Stimulated activated CD4-positive, alpha-beta T cell treated with anti-CD3 and anti-CD28 coated beads, Interleukin-12 subunit alpha, Interleukin-12 subunit beta, amount 100 ng/mL, for 24 hours (primary cell): ENCODE results near the gene ENPP1.
A peak's percentile ranks its signal among the peaks of the same experiment; 100 is the strongest.
"Not testable (repeated sequence)": the region's sequence is repeated elsewhere in the genome, so short reads cannot be mapped to it uniquely, and the experiment has no call there.

Source experiments
- DNase-seq, 2 experiments: peaks; one replicate each; pipeline ENCODE4 v3.0.0-alpha.2; 2020; ENCODE audit warnings: low read depth in 2 of 2

Gene ENPP1

DNA sequence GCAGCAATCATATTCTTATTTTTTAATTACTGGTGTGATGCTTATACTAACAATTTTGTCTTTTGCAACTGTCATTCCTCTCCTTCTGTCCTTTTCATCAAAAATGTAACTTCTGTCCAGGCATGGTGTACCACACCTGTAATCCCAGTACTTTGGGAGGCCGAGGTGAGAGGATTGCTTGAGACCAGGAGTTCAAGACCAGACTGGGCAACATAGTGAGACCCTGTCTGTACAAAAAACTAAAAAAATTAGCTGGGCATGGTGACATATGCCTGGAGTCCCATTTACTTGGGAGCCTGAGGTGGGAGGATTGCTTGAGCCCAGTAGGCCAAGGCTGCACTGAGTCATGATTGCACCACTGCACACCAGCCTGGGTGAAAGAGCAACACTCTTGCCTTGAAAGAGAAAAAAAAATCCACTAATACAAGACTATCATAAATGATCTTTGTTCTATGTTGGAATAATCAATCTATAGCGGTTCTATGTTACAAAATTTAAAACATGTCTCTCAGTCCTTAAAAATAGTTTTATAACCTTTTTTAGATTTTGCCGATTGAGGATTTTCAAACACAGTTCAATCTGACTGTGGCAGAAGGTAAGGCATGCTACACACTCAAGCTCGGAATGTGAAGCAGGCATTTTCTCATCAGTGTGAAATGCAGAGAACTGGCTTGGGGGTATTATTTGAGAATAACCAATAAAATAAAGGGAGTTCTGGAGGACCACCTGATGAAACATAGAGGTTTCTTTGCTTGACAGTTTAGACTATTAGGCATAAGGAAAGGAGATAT, 70.4 kb downstream of the ENPP1 start:
- DNase-seq: no peak

DNA sequence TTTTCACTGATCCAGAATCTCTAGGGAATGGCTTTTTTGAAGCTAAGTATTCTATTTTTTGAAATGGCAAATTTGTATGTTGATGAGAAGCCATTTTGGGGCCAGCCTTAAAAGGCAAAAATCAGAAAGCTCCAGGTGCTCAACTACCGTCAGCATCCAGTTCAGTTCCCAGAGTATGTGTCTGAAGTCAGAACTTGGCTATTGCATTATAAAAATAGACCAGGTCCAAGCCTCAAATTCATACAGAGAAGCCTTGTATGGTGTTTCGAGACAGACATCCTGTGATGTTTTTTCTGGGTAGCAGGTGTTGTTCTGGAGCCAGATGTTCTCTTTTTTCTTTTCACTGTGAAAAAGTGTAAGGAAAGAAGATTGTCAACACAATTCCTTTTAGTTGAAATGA, 75.2 kb downstream of the ENPP1 start:
- no peak for DNase-seq

DNA sequence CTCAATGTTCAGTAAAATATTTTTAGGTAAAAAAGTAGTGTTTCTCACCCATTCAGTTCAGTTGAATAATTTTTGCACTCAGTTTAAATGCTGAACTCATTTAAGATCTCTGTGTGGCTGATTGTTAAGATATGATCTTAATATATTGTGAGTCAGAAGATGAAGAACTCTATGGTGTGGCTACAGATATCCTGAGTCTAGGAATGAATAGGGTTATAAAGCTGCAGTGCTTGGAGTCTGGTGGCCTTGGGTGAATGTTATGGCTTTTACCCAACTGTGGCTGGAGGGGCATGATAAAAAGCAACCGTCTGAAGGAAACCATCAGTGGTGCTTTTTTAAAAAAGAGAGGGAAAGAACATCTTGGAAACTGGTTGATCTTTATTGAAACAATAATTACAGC, 77.4 kb downstream of the ENPP1 start:
- no peak for DNase-seq

DNA sequence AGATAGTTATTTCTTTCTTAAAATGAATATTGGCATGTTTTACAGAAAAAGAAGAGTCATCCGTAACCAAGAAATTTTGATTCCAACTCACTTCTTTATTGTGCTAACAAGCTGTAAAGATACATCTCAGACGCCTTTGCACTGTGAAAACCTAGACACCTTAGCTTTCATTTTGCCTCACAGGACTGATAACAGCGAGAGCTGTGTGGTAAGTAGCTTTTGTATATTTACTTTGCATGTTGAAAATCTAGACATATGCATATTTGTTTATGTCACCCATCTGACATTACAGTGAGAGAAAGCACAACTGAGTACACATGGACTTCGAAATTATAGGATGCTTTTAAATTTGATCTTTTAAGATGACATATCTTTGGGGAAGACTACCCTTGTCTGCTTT, 78.7 kb downstream of the ENPP1 start:
- DNase-seq: no peak

DNA sequence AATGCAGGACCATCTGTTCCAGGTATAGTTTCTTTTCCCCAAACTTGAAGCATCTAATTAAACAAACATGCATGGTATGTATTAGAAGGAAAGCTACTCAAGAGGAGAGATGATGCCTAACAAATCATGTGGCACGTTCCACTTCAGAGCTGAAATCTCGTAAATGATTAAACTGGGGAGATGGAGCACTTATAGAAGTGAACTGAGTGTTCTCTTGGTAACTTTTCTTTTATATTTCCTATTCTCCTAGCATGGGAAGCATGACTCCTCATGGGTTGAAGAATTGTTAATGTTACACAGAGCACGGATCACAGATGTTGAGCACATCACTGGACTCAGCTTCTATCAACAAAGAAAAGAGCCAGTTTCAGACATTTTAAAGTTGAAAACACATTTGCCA, 82.3 kb downstream of the ENPP1 start:
- DNase-seq: no peak

DNA sequence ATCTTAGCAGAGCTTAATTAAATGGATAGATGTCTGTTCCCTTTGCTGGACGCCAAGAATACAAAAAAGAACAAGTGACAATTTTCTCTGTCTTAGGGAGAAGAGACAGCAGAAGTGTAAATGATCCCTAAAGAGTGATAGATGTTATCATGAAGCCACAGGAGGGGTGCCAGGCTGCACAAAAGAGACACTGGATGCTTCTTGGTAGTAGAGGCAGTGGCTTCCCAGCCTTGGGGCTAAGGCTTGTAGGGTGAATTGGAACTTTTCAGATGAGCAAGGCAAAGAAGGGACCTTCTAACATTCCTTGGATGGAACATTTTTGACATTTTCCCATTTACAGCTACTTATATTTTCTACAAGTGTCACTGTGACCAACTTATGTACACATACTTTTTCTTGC, 85.4 kb downstream of the ENPP1 start:
- DNase-seq: no peak

DNA sequence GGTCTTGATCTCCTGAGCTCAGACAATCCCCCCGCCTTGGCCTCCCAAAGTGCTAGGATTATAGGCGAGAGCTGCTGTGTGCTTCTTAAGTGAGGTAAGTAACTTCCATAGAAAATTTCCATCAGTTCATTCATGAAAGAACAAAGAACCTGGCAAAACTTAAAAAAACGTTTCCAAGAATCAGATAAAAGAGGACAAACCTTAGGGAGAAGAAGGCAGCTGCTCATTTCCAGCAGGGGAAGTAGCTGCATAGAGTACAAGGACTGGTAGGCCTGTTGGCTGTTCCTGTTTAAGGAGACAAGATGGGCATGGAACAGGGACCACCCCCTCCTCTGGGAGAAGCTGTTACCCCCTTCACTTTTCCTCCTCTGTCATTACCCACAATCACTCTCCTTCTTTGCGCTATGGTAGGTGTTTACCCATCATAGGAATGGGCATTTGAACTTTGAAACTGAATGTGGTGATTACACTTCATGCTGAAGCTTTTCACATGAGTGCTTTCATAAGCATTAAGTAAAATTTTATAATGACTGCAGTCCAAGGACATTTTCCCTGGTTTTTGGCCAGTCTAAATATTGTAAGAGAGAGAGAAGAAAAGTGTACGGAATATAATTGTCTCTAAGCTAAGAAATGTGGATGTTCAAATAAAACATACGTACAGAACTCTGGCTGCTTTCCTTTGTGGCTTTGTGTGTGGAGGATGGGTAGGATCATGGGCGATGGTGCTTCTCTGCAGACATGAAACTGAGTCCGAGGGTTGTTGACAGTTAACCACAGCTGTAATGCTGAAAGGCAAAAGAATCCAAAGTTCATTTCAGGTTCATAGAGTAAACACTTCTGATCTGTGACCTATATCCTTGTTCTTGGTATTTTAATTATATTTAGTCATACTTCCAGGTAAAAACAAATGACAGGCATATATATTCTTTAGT, 86.9 kb downstream of the ENPP1 start:
- no peak for DNase-seq

DNA sequence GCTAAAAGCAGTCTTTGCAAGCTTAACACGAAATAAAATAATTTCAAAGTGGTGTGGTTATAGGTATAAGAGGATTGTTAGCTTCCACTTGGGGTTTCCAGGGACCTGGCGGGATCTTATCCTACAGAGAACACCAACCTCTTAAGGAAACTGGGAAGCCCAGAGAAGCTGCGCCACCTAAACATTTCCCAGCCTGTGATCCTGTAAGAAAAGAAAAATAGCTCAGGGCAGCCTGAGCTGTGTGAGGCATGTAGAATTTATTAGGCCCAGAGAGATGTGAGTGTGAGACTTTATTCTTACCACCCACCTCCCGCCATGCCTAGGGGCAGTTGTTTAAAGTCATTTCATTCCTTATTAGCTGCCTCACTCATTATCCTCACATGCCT, 89.2 kb downstream of the ENPP1 start:
- DNase-seq: no peak

DNA sequence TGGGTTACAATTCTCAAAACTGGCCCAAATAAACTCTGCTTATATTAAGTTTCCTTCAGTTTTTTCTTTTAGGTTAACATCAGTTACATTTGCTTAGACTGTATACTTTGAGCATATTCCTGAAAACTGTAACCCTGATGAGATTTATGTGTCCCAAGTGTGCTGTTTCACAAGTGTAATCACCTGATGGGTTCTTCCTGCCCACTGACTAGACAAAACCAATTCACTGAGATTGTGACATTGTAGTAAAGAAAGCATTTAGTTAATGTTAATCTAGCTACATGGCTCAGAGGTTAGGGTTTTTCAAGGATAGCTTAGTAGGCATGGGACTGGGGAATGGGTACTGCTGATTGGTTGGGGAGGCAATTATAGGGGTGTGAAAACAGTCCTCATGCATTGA, 89.8 kb downstream of the ENPP1 start:
- no peak for DNase-seq

DNA sequence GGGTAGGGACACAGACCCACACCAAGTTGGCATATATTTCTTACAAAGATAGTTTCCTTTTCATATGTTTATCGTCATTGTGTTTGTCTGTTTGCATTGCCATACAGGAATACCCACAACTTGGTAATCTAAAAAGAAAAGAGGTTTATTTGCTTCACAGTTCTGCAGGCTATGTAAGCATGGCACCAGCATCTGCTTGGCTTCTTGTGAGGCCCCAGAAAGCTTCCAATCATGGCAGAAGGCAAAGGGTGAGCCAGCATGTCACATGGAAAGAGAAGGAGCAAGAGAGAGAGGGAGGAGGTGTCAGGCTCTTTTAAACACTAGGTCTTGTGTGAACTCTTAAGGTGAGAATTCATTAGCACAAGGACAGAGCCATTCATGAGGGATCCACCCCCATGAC, 90.9 kb downstream of the ENPP1 start:
- no peak for DNase-seq

DNA sequence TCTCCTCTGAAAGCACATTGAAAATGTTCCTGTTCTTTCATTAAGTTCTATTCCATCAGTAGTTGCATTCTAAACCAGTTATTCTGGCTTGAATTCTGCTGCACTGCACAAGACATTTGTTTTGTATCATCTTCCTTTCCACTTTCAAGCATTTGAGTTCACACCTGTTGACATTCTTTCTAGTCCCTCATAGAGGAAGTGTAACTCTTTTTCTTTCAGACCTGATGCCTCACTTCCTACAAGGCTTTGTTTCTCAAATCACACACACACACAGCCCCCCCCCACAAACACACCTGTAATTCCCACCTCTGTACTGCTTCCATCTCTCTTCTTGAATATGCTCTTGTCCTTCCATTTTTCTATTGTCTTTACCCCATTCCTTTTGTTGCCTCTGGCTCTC, 92.4 kb downstream of the ENPP1 start:
- DNase-seq: no peak

DNA sequence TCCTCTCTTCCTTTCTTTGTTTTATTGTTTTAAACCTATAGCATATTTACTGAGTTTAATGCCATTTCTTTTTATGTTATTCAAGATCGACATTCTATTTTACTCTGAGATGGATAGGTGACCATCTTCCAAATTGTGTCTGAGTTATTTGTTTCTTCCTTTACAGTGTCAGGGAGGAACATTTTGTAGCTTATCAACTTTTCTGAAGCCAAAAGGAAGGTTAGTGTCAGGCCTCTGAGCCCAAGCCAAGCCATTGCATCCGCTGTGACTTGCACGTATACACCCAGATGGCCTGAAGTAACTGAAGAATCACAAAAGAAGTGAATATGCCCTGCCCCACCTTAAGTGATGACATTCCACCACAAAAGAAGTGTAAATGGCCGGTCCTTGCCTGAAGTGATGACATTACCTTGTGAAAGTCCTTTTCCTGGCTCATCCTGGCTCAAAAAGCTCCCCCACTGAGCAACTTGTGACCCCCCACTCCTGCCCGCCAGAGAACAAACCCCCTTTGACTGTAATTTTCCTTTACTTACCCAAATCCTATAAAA, 93.6 kb downstream of the ENPP1 start:
- not testable (repeated sequence) for DNase-seq

DNA sequence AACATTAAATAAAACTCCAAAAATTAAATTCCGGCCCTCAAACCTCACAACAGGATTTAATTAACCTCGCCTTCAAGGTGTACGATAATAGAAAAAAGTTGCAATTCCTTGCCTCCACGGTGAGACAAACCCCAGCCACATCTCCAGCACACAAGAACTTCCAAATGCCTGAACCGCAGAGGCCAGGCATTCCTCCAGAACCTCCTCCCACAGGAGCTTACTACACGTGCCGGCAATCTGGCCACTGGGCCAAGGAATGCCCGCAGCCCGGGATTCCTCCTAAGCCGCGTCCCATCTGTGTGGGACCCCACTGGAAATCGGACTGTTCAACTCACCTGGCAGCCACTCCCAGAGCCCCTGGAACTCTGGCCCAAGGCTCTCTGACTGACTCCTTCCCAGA, 95.9 kb downstream of the ENPP1 start:
- not testable (repeated sequence) for DNase-seq

DNA sequence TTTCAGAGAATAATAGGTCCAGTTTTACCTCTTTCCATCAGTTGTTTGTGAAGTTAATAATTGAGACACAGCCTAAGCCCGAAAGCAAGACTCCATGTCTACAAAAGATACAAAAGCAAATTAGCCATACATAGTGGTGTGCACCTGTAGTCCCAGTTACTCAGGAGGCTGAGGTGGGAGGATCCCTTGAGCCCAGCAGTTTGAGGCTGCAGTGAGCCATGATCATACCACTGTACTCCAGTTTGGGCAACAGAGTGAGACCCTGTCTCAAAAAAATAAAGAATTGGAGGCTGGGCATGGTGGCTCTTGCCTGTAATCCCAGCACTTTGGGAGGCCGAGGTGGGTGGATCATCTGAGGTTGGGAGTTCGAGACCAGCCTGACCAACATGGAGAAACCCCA, 101.0 kb downstream of the ENPP1 start:
- DNase-seq: not testable (repeated sequence)

DNA sequence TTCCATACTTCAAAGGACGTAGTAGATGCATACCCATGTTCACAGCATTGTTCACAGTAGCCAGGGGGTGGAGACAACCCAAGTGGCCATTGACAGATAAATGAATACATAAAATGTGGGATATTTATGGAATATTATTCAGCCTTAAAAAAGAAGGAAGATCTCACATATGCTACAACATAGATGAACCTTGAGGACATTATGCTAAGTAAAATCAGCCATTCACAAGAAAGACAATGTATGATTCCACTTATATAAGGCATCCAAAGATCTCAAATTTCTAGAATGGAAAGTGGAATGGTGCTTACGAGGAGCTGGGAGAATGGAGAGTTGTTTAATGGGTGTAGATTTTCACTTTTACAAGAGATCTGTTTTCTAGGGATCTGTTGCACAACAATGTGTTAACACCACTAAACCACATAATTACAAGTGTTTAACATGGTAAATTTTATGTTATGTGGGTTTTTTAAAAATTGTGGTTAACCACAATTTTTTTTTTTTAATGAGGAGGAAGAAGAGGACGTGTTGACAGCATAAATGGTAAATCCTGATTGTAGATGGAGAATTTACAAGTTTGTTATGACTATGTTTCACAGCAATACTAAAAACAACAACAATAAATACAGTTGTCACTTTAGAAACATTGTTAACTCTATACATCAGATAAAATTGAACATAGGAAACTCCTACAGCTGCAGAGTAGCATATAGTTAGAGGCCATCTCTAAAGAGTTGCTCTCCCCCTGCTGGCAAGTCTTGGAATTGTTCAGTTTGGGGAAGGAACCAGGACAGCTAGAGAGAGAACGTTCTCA, 101.8 kb downstream of the ENPP1 start:
- DNase-seq: peak; percentile 40 to 77

DNA sequence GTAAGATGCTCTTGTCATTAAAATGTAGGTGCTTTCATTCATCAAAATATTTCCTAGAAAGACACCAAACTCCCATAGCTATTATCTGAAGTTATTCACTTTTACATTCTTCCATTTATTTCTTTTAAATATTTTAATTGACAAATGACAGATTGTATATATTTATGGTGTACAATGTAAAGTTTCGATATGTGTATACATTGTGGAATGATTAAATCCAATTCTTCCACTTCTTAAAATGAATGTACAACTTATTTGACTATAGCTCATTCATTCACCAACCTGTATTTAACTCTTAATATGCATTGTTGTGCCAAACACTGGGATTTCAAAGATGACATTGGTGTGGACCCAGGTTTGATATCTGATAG, 102.4 kb downstream of the ENPP1 start:
- DNase-seq: no peak

DNA sequence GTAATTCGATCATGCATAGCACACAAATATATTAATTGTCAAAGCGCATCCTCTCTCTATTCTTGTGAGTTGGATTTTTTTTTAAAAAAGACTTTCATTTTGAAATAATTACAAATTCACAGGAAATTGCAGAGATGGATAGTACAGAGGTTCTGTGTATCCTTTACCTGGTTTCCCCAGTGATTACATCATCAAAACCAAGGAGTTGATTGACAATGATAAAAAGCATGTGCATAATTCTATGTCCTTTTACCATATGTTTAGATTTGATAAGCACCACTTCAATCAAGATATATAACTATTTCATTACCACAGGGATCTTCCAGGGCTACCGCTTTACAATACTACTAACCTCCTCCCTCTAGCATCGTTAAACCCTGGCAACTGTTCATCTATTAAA, 103.1 kb downstream of the ENPP1 start:
- no peak for DNase-seq

DNA sequence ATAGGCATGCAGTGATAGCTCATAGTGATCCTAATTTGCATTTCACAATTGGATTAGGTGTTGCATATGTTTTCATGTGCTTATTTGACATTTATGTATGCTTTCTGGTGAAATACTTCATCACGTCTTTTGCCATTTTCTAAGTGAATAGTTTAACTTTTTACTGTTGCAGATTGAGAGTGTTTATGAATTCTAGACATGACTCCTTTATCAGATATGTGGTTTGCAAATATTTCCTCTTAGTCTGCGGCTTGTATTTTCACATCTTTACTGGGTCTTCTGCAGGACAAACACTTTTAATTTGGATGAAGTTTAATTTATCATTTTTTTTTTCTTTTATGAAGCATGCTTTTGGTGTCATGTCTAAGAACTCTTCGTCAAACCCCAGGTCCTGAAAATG, 104.1 kb downstream of the ENPP1 start:
- DNase-seq: no peak

DNA sequence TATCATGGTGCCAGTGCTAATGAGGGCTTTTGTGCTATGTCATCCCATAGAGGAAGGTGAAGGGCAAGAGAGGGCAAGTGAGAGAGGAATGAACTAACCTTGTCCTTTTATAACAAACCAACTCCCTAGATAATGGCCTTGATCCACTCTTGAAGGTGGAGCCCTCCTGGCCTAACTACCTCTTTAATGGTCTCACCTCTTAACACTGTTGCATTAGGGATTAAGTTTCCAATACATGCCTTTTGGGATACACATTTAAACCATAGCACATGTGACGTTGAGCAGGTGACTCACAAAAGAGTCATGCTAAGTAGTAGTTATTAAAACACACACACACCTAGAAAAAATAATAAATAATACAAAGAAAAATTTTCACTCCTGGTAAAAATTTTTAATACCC, 106.4 kb downstream of the ENPP1 start:
- DNase-seq: no peak

DNA sequence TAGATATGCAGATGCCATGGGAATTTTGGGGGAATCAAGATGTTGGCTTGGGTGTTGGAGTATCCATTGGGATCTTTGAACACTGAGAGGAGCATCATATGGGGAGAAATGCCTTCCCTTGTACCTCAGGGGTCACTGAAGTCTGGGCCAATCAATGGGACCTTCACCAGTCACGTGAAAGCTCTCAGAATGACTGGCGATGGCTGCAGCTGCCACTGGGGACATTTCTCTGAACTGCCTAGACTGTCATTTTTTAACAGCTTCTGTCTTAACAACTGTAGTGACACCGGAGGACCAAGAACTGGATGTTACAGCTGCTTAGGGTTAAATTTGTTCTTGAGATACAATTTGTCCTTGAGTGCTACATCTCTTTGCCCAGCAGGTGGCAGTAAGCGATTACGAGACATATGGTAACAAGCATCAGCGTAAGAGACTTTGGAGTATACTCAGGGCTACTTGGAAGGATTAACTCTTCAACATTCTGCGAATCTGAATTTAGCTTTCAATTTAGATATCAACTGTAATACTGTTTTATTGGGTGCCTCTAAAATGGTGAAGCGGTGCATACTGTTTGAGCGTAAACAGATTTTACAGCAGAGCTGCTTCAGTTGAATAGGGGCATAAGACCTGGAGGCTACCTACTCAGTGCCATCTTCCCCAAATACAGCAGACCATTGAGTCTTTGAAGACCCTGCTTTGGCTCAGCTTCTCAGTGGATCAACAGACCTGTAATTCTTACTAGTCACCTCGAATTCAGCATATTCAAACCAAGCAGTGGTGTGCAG, 107.3 kb downstream of the ENPP1 start:
- DNase-seq: peak in 1 of 2 experiments; percentile 49
